Astrocyte of the spinal cord (primary cell): ENCODE measurements around the gene BBC3.

Experiments
- DNase-seq: peaks from one replicate; pipeline ENCODE4 v3.0.0; 2011; ENCODE audit warnings: low read depth, low spot score
- H3K4me3 ChIP-seq: 2 replicates; pipeline ENCODE4 v1.5.1; 2011; ENCODE audit warnings: low read depth, mild to moderate bottlenecking, low read length, moderate library complexity
- in situ Hi-C: cut with HindIII; loops from 2 replicates; pipeline ENCODE4 v1.10.0; 2017; ENCODE audit warnings: low sequenced_read_pairs
- TF ChIP-seq, protein P1 (sequence below): IDR thresholded peaks from 2 replicates; pipeline ENCODE4 v1.5.1; 2012; ENCODE audit warnings: low read depth, mild to moderate bottlenecking, low read length, inconsistent platforms

BBC3 gene

DNA sequence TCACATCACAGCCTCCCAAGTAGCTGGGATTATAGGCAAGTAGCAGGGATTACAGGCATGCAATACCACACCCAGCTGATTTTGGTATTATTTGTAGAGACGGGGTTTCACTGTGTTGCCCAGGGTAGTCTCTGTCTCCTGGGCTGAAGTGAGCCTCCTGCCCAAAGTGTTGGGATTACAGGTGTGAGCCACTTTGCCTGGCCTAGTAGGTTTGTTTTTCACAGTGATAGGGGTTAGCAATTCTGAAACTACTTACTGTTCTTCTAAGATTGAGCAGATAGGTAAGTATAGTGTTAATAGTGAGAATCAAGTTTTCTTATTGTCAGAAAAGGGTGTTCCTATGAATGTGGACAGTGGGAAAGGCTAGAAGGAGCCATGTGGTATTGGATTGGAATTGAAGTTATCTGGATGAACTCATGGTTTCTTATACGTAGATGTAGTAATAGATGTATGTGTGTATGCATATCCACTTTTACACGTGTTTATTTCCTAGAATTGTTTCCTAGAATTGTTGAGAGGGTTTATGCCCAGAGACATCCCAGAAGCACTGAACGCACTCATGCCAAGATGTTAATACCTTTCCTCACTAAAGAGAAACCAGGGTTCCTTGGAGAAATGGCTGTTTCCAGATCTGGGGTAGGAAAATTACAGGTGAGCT, 51.2 kb downstream of the BBC3 start:
- TF ChIP-seq, protein P1, sequence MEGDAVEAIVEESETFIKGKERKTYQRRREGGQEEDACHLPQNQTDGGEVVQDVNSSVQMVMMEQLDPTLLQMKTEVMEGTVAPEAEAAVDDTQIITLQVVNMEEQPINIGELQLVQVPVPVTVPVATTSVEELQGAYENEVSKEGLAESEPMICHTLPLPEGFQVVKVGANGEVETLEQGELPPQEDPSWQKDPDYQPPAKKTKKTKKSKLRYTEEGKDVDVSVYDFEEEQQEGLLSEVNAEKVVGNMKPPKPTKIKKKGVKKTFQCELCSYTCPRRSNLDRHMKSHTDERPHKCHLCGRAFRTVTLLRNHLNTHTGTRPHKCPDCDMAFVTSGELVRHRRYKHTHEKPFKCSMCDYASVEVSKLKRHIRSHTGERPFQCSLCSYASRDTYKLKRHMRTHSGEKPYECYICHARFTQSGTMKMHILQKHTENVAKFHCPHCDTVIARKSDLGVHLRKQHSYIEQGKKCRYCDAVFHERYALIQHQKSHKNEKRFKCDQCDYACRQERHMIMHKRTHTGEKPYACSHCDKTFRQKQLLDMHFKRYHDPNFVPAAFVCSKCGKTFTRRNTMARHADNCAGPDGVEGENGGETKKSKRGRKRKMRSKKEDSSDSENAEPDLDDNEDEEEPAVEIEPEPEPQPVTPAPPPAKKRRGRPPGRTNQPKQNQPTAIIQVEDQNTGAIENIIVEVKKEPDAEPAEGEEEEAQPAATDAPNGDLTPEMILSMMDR, result no peak
- no peak for DNase-seq
- H3K4me3 ChIP-seq, result no peak overlapping the region
- in situ Hi-C loops, result no loop called here

- no peak overlapping the region for H3K4me3 ChIP-seq
- in situ Hi-C loops, result no loop called here
- TF ChIP-seq, protein P1, result no peak
- DNase-seq, result peak; percentile 96
Observed at GRCh38 chr19:47176627-47177090, 54.3 kb downstream of the BBC3 start.

- H3K4me3 ChIP-seq, result no peak overlapping the region
- peak; percentile 70 for DNase-seq
- TF ChIP-seq, protein P1, result no peak
- in situ Hi-C loops, result no loop called here
Observed at GRCh38 chr19:47176071-47176626, 54.9 kb downstream of the BBC3 start.

GRCh38 chr19:47172666-47173455, 58.1 kb downstream of the BBC3 start:
- in situ Hi-C loops, result no loop called here
- TF ChIP-seq, protein P1, result no peak
- no peak for DNase-seq
- no peak overlapping the region for H3K4me3 ChIP-seq
